ENCODE data around the gene IRS2.

DNA sequence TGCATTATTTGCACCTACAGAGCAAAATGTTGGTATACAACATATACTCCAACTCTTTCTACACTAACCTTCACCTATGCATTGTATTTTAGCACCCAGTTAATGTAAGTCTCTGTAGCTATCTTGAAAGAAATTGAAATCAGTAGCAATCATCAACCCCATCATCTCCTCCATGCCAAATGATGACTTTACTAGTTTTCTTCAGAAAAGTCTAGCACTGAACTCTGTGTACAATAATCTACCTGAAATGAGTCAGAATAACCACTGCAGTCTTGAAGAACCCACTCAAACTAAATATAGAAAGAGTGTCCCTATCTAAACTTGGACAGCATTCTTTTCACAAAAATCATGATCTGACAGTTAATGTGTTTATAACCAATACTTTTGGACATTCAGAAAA lies 9.8 kb downstream of the IRS2 start:
- TF ChIP-seq, protein P1, sequence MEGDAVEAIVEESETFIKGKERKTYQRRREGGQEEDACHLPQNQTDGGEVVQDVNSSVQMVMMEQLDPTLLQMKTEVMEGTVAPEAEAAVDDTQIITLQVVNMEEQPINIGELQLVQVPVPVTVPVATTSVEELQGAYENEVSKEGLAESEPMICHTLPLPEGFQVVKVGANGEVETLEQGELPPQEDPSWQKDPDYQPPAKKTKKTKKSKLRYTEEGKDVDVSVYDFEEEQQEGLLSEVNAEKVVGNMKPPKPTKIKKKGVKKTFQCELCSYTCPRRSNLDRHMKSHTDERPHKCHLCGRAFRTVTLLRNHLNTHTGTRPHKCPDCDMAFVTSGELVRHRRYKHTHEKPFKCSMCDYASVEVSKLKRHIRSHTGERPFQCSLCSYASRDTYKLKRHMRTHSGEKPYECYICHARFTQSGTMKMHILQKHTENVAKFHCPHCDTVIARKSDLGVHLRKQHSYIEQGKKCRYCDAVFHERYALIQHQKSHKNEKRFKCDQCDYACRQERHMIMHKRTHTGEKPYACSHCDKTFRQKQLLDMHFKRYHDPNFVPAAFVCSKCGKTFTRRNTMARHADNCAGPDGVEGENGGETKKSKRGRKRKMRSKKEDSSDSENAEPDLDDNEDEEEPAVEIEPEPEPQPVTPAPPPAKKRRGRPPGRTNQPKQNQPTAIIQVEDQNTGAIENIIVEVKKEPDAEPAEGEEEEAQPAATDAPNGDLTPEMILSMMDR (IDR thresholded peaks at IDR 0.05; ENCODE audit: insufficient read depth, low read depth, low read length), result no peak
- TF ChIP-seq EZH2 (IDR thresholded peaks at IDR 0.05; ENCODE audit: insufficient read depth, low read length), result no peak

Data from astrocyte (in vitro differentiated cells and primary cell).